Transverse colon (tissue), 3 donors: ENCODE measurements around the gene SDR39U1.

Experiments
- CTCF ChIP-seq, 5 experiments: fragments of 200-600 bp in 3 of 5; fragments of 450-650 bp in 2 of 5; sonication (generic) in 3 of 5; IDR thresholded peaks; 1 replicate in 2 of 5; 2 replicates in 3 of 5; pipeline ENCODE4 v1.5.1; 2016 to 2017; ENCODE audit warnings: antibody characterized with exemption in 5 of 5, inconsistent platforms in 3 of 5, mild to moderate bottlenecking in 2 of 5, moderate library complexity in 1 of 5
- POLR2A ChIP-seq: fragments of 450-650 bp; IDR thresholded peaks from one replicate; pipeline ENCODE4 v1.6.1; 2016; ENCODE audit warnings: antibody characterized with exemption, mild to moderate bottlenecking, moderate library complexity

- TF ChIP-seq POLR2A: no peak
- TF ChIP-seq CTCF (IDR thresholded peaks at IDR 0.05): no peak
These were observed 42.4 kb downstream of the SDR39U1 start for GRCh38 chr14:24399999-24400718.
